HG03066 (cell line): ENCODE results near the gene SLC46A1.

Experiments
- ATAC-seq: cut with Tn5 transposase; IDR thresholded peaks from one replicate; pipeline ENCODE4 v1.9.1; 2021; ENCODE audit warnings: low read depth; ENCODE audit not compliant: unreplicated experiment

SLC46A1 gene

GRCh38 chr17:28385037-28385400, 21.0 kb downstream of the SLC46A1 start:
- peak; percentile 16 for ATAC-seq

GRCh38 chr17:28384281-28385036, 21.6 kb downstream of the SLC46A1 start:
- ATAC-seq, result peak; percentile 67

- ATAC-seq, result no peak
Measured at GRCh38 chr17:28381141-28381825, 24.7 kb downstream of the SLC46A1 start.

- ATAC-seq, result no peak
Measured at GRCh38 chr17:28379814-28380801, 25.9 kb downstream of the SLC46A1 start.

- no peak for ATAC-seq
Measured at GRCh38 chr17:28372945-28373274, 33.1 kb downstream of the SLC46A1 start.

GRCh38 chr17:28372203-28372944, 33.6 kb downstream of the SLC46A1 start:
- no peak for ATAC-seq

GRCh38 chr17:28371245-28372202, 34.5 kb downstream of the SLC46A1 start, which contains the start of gene SARM1:
Gene SARM1, plus strand, starts transcription at chr17:28371694. Its CDS starts 339 bp downstream, at chr17:28372033.
- peak; percentile 75 for ATAC-seq

GRCh38 chr17:28370744-28371103, 35.3 kb downstream of the SLC46A1 start:
- no peak for ATAC-seq

- ATAC-seq, result no peak
Measured at GRCh38 chr17:28370035-28370743, 35.8 kb downstream of the SLC46A1 start, which contains the start of gene VTN. Gene VTN, minus strand, starts transcription at chr17:28370307. Its CDS starts 104 bp downstream, at chr17:28370203.

GRCh38 chr17:28369684-28370034, 36.4 kb downstream of the SLC46A1 start:
- ATAC-seq, result no peak

- no peak for ATAC-seq
Measured at GRCh38 chr17:28368915-28369683, 36.9 kb downstream of the SLC46A1 start.

- ATAC-seq, result no peak
Measured at GRCh38 chr17:28368306-28368831, 37.6 kb downstream of the SLC46A1 start.

- no peak for ATAC-seq
Measured at GRCh38 chr17:28367641-28368305, 38.2 kb downstream of the SLC46A1 start.

- no peak for ATAC-seq
Measured at GRCh38 chr17:28366605-28367004, 39.4 kb downstream of the SLC46A1 start.

GRCh38 chr17:28365487-28365886, 40.5 kb downstream of the SLC46A1 start:
- ATAC-seq, result no peak

GRCh38 chr17:28364665-28365363, 41.2 kb downstream of the SLC46A1 start, which contains the start of gene SEBOX:
Gene SEBOX, minus strand, starts transcription at chr17:28365199. Its CDS starts 48 bp downstream, at chr17:28365151.
- ATAC-seq, result no peak
